MM.1S (cell line): ENCODE data around the gene HRNR.

ENCODE experiments used
- CTCF ChIP-seq: fragments of 300-600 bp; sonication (generic); IDR thresholded peaks from 2 replicates; pipeline ENCODE4 v1.5.1; 2016; ENCODE audit warnings: antibody characterized with exemption, low read length, mixed read lengths
- EZH2 ChIP-seq: fragments of 300-600 bp; sonication (generic); optimal IDR thresholded peaks from 2 replicates; pipeline ENCODE3; 2017; ENCODE audit warnings: low read depth, mild to moderate bottlenecking, antibody characterized with exemption, low read length, mixed read lengths

DNA sequence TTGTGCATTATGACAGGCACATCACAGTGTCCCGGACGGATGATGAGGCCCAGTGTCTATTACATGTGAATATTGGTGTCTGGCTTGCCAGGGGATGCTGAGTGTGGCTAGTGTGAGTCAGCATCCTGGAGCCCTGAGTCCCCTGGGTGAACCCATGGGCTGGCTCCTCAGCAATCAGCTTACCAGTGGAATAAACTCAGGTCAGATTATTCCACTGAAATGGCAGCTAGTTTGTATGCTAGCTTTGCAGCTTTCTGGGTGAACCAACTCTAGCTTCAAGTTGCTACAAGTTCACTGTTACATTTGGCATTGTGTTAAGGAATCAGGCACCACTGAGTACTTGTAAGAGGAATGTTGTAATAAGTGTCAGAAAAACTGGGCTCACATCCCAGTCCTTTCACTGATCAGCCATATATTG, 41.0 kb downstream of the HRNR start:
- TF ChIP-seq CTCF (no peak), EZH2 (no peak)
